B cell (primary cell): ENCODE measurements around the gene STAP1. TPM values are rescaled to one million over a fixed set of nuclear protein-coding genes. Genes with fewer than 3 reads are reported as not detected.
A peak's percentile ranks its signal among the peaks of the same experiment; 100 is the strongest.

ENCODE experiments used
- ATAC-seq: fragments of 200-7000 bp; cut with Tn5 transposase; one replicate; pipeline ENCODE4 v1.10.0; 2021; ENCODE audit warnings: low read depth, mild to moderate bottlenecking, moderate number of reproducible peaks, moderate library complexity
- CTCF ChIA-PET: fragments of 350-600 bp; sonication (Branson Sonifier 250); formaldehyde crosslinking; loops from one replicate; lab custom pipeline; 2021; ENCODE audit warnings: antibody characterized with exemption, inconsistent platforms; lab: Charles Lee
- POLR2A ChIA-PET: fragments of 350-600 bp; sonication (Branson Sonifier 250); formaldehyde crosslinking; loops from one replicate; lab custom pipeline; 2021; ENCODE audit warnings: antibody characterized with exemption; lab: Charles Lee
- DNase-seq: peaks from one replicate; pipeline ENCODE4 v3.0.0; 2013
- H2AFZ ChIP-seq: 2 replicates; pipeline ENCODE4 v1.6.1; 2012; ENCODE audit warnings: mild to moderate bottlenecking, low read depth, low read length; ENCODE audit not compliant: insufficient read depth, poor library complexity, severe bottlenecking
- H3K27ac ChIP-seq, 2 donors: 1 replicate in 1 of 2; 2 replicates in 1 of 2; pipeline ENCODE4 v1.5.1; 2012 to 2013; ENCODE audit warnings: low read length in 2 of 2, mild to moderate bottlenecking in 2 of 2, moderate library complexity in 1 of 2
- H3K27me3 ChIP-seq, 4 experiments: fragments of 200-600 bp in 1 of 4; sonication (generic) in 1 of 4; replicated peaks in 1 of 4; 1 replicate in 2 of 4; 2 replicates in 2 of 4; pipeline versions ENCODE4 v1.6.1 to v1.7.0; 2013 to 2016; ENCODE audit warnings: low read length in 3 of 4, mild to moderate bottlenecking in 2 of 4, mixed read lengths in 1 of 4, moderate library complexity in 1 of 4; ENCODE audit not compliant: insufficient read depth in 4 of 4, control insufficient read depth in 3 of 4; ENCODE audit errors: control extremely low read depth in 1 of 4
- H3K36me3 ChIP-seq, 2 experiments: replicated peaks in 1 of 2; 1 replicate in 1 of 2; 2 replicates in 1 of 2; pipeline versions ENCODE4 v1.6.1 to v1.7.1; 2013; ENCODE audit warnings: low read length in 1 of 2; ENCODE audit not compliant: insufficient read depth in 2 of 2, control insufficient read depth in 1 of 2; ENCODE audit errors: control extremely low read depth in 1 of 2, extremely low read depth in 1 of 2
- H3K4me1 ChIP-seq, 2 donors: fragments of 200-600 bp in 1 of 2; sonication (generic) in 1 of 2; 1 replicate in 1 of 2; 2 replicates in 1 of 2; pipeline versions ENCODE4 v1.5.1 to v1.6.1; 2013 to 2017; ENCODE audit warnings: low read length in 2 of 2; ENCODE audit not compliant: control insufficient read depth in 2 of 2, insufficient read depth in 2 of 2
- H3K4me2 ChIP-seq: replicated peaks from 2 replicates; pipeline ENCODE3; 2012; ENCODE audit warnings: mild to moderate bottlenecking, low read depth, low read length; ENCODE audit not compliant: poor library complexity, severe bottlenecking
- H3K4me3 ChIP-seq, 5 experiments: fragments of 200-600 bp in 1 of 5; sonication (generic) in 1 of 5; 1 replicate in 3 of 5; 2 replicates in 2 of 5; pipeline versions ENCODE4 v1.5.1 to v1.7.0; 2011 to 2016; ENCODE audit warnings: low read length in 4 of 5, mild to moderate bottlenecking in 4 of 5, low read depth in 2 of 5, control low read depth in 1 of 5, moderate library complexity in 1 of 5; ENCODE audit not compliant: insufficient read depth in 1 of 5; ENCODE audit errors: control extremely low read depth in 1 of 5, extremely low read depth in 1 of 5
- H3K79me2 ChIP-seq: fragments of 200-600 bp; sonication (generic); one replicate; pipeline ENCODE4 v1.6.0; 2016; ENCODE audit warnings: low read length; ENCODE audit not compliant: control insufficient read depth, insufficient read depth
- H3K9ac ChIP-seq: fragments of 200-600 bp; sonication (generic); 2 replicates; pipeline ENCODE4 v1.6.1; 2017; ENCODE audit warnings: mild to moderate bottlenecking, low read length, moderate library complexity
- H3K9me3 ChIP-seq, 3 donors: one replicate each; pipeline versions ENCODE4 v1.6.1 to v1.7.1; 2013; ENCODE audit warnings: low read length in 2 of 3; ENCODE audit not compliant: control insufficient read depth in 2 of 3, insufficient read depth in 1 of 3; ENCODE audit errors: control extremely low read depth in 1 of 3
- H4K20me1 ChIP-seq: 2 replicates; pipeline ENCODE4 v1.6.0; 2012; ENCODE audit warnings: mild to moderate bottlenecking, low read length; ENCODE audit not compliant: insufficient read depth, control insufficient read depth, poor library complexity, severe bottlenecking
- H3K27ac Mint-ChIP-seq: one replicate; pipeline ENCODE4 v1.8.0; 2021; ENCODE audit warnings: mixed read lengths
- H3K27me3 Mint-ChIP-seq: one replicate; pipeline ENCODE4 v1.8.0; 2021; ENCODE audit warnings: mixed read lengths
- H3K4me1 Mint-ChIP-seq: one replicate; pipeline ENCODE4 v1.8.0; 2021; ENCODE audit warnings: mixed read lengths
- H3K4me3 Mint-ChIP-seq: one replicate; pipeline ENCODE4 v1.8.0; 2021; ENCODE audit warnings: mixed read lengths
- H3K9me3 Mint-ChIP-seq: one replicate; pipeline ENCODE4 v1.8.0; 2022; ENCODE audit warnings: mixed read lengths; ENCODE audit not compliant: insufficient read depth
- EZH2 ChIP-seq: IDR thresholded peaks from 2 replicates; pipeline ENCODE4 v1.6.1; 2012; ENCODE audit warnings: borderline replicate concordance, low read depth, mild to moderate bottlenecking, moderate library complexity, low read length; ENCODE audit not compliant: insufficient read depth, poor library complexity, severe bottlenecking
- WGBS: methylation state at CpG from one replicate; pipeline ENCODE4 v1.1.5; 2013; ENCODE audit warnings: missing lambda C conversion rate; ENCODE audit not compliant: insufficient coverage; 5-methylcytosine and 5-hydroxymethylcytosine counted together
- intact Hi-C: fragments of 100-400 bp; cut with micrococcal nuclease; formaldehyde crosslinking; loops from one replicate; pipeline ENCODE4 v1.10.0; 2022
- polyA plus RNA-seq: library from polyadenylated mRNA; depleted of rRNA; stranded (reverse); fragments of >200 nt; gene quantifications from 2 replicates; pipeline ENCODE4 v1.2.3, GENCODE V29; 2012
- total RNA-seq, 2 donors: library from RNA; stranded (reverse); fragments of 120-200 nt in 1 of 2; gene quantifications; 1 replicate in 1 of 2; 2 replicates in 1 of 2; pipeline versions ENCODE4 v1.2.3 to v1.2.4, GENCODE V29; 2013 to 2022
- TF ChIP-seq, protein P1 (sequence below): fragments of 200-600 bp; IDR thresholded peaks from one replicate; pipeline ENCODE4 v1.8.0; 2022; ENCODE audit warnings: antibody characterized with exemption, mild to moderate bottlenecking

STAP1 gene
- total and polyA plus RNA-seq, 2 donors (not counting 1 experiment from before 2014, with no cell fraction given): 52.6 to 63.0 TPM

DNA sequence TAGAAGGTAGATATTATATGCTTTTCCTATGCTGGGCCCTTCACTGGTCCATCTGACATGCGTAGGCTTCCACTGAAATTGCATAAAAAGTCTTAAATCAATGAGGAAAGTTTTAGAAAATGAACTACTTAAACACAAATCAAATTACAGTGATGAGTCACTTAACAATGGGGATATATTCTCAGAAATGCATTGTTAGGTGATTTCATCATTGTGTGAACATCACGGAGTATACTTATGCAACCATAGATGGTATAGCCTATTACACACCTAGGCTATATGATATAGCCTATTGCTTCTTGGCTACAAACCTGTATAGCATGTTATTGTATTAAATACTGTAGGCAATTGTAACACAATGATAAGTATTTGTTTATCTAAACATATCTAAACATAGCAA is 10.3 kb downstream of the STAP1 start:
- ATAC-seq (no peak), DNase-seq (no peak)
- intact Hi-C loops: loop anchor here (1.0 kb wide), 1 partner anchor 9 kb away; no protein-coding TSS in a partner anchor
- no peaks in the 10 kb centered on the region for H3K9me3 ChIP-seq
- H3K4me3 ChIP-seq: no peak overlapping the region
- no CpG with 5 or more reads among the region's 2 CpGs for WGBS
- H3K27ac ChIP-seq: peak overlapping the region in 1 of 2 donors; percentile 65
- Mint-ChIP-seq H3K27ac (peak overlapping the region; percentile 48), H3K4me3 (no peak overlapping the region), H3K27me3 (no peaks in the 10 kb centered on the region), H3K4me1 (peaks cover 72% of the 10 kb centered on the region), H3K9me3 (no peaks in the 10 kb centered on the region)
- no peak overlapping the region for H3K9ac ChIP-seq
- no peaks in the 10 kb centered on the region for H3K27me3 ChIP-seq
- H3K79me2 ChIP-seq: peaks cover 84% of the 10 kb centered on the region
- TF ChIP-seq, protein P1, sequence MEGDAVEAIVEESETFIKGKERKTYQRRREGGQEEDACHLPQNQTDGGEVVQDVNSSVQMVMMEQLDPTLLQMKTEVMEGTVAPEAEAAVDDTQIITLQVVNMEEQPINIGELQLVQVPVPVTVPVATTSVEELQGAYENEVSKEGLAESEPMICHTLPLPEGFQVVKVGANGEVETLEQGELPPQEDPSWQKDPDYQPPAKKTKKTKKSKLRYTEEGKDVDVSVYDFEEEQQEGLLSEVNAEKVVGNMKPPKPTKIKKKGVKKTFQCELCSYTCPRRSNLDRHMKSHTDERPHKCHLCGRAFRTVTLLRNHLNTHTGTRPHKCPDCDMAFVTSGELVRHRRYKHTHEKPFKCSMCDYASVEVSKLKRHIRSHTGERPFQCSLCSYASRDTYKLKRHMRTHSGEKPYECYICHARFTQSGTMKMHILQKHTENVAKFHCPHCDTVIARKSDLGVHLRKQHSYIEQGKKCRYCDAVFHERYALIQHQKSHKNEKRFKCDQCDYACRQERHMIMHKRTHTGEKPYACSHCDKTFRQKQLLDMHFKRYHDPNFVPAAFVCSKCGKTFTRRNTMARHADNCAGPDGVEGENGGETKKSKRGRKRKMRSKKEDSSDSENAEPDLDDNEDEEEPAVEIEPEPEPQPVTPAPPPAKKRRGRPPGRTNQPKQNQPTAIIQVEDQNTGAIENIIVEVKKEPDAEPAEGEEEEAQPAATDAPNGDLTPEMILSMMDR: no peak
- no peak for TF ChIP-seq EZH2
- peaks cover 40 to 67% of the 10 kb centered on the region in 2 donors for H3K4me1 ChIP-seq
- ChIA-PET POLR2A (interaction anchor here (1.2 kb wide), 1 partner anchor 19 kb away, joined by 6 read pairs; no protein-coding TSS in a partner anchor), CTCF (interaction anchor here (2.1 kb wide), 1 partner anchor 17 kb away, joined by 8 read pairs; no protein-coding TSS in a partner anchor)
- no peak overlapping the region for H2AFZ ChIP-seq
- peaks cover 11% of the 10 kb centered on the region for H4K20me1 ChIP-seq
- H3K36me3 ChIP-seq: peaks cover 5 to 10% of the 10 kb centered on the region in 2 experiments
- H3K4me2 ChIP-seq: no peak overlapping the region

DNA sequence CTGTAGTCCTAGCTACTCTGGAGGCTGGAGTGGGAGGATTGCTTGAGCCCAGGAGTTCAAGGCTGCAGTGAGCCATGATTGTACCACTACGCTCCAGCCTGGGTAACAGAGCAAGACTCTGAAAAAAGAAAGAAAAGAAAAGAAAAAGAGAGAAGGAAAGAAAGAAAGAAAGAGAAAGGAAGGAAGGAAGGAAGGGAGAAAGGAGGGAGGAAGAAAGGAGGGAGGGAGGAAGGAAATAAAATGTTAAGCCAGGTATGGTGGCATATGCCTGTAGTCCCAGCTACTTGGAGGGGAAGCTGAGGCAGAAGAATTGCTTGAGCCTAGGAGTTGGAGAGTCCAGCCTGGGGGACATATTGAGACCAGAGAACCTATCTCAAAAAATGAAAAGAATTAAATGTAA is 12.0 kb downstream of the STAP1 start:
- intact Hi-C loops: no loop called here

More for the DNA sequence above, 12.0 kb downstream of the STAP1 start:
- Histone ChIP-seq H3K4me3 (no peak overlapping the region), H3K27ac (peak overlapping the region in 1 of 2 donors; percentile 92), H4K20me1 (peaks cover 4% of the 10 kb centered on the region), H3K4me2 (no peak overlapping the region), H3K9me3 (no peaks in the 10 kb centered on the region), H3K36me3 (peaks cover 5 to 10% of the 10 kb centered on the region in 2 experiments), H3K4me1 (peaks cover 44 to 65% of the 10 kb centered on the region in 2 donors), H3K27me3 (no peaks in the 10 kb centered on the region), H3K79me2 (peaks cover 71% of the 10 kb centered on the region), H2AFZ (no peak overlapping the region), H3K9ac (no peak overlapping the region)
- Mint-ChIP-seq H3K4me3 (no peak overlapping the region), H3K27me3 (no peaks in the 10 kb centered on the region), H3K9me3 (no peaks in the 10 kb centered on the region), H3K27ac (peak overlapping the region; percentile 64), H3K4me1 (peaks cover 71% of the 10 kb centered on the region)
- ChIA-PET POLR2A (no interaction called here), CTCF (interaction anchor here (0.9 kb wide), 1 partner anchor 20 kb away, joined by 4 read pairs; no protein-coding TSS in a partner anchor)
- 83% methylated on average over 1 of the region's 1 CpG for WGBS
- no peak for TF ChIP-seq EZH2
- TF ChIP-seq, protein P1: no peak
- DNase-seq: no peak
- ATAC-seq: no peak
